Activated CD8-positive, alpha-beta memory T cell treated with anti-CD3 and anti-CD28 coated beads for 4 hours (primary cell): ENCODE results near the gene PRKAG1.
A peak's percentile ranks its signal among the peaks of the same experiment; 100 is the strongest.

Experiments used
- DNase-seq, 2 donors: peaks; one replicate each; pipeline ENCODE4 v3.0.0-alpha.2; 2020; ENCODE audit warnings: low read depth in 2 of 2

Gene PRKAG1

DNA sequence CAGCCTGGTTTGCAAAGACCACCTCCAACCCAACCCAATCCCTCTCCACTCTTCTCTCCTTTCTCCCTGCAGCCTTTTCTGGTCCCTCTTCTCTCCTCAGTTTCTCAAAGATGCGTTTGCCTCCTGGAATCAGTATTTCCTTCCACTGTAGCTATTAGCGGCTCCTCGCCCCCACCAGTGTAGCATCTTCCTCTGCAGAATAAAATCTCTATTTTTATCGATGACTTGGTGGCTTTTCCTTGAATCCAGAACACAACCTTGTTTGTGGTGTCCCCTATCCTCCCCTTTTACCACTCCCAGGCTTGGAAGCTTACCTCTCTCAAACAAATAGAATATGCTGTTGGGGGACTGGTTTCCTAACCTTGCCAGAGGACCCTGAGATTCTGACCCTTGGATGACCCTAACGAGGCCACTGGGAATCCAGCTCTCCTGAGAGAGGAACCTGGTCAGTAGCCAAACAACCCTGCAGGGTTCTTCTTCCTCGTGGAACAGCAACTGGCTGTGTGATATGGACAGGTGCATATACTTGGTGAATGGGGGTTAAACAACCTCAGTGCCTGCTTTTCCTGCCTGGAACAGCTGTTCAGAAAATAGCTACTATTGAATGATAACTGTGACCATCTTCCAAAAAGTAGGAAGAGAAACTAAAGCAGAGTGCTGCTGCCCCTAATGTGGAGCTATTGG lies 36.0 kb downstream of the PRKAG1 start:
- DNase-seq, result no peak

GRCh38 chr12:48981757-48982157 lies 36.8 kb downstream of the PRKAG1 start:
- DNase-seq, result no peak

GRCh38 chr12:48980953-48981756 lies 37.4 kb downstream of the PRKAG1 start:
- DNase-seq, result no peak

- DNase-seq, result no peak
Measured at GRCh38 chr12:48980389-48980952, 38.1 kb downstream of the PRKAG1 start.

DNA sequence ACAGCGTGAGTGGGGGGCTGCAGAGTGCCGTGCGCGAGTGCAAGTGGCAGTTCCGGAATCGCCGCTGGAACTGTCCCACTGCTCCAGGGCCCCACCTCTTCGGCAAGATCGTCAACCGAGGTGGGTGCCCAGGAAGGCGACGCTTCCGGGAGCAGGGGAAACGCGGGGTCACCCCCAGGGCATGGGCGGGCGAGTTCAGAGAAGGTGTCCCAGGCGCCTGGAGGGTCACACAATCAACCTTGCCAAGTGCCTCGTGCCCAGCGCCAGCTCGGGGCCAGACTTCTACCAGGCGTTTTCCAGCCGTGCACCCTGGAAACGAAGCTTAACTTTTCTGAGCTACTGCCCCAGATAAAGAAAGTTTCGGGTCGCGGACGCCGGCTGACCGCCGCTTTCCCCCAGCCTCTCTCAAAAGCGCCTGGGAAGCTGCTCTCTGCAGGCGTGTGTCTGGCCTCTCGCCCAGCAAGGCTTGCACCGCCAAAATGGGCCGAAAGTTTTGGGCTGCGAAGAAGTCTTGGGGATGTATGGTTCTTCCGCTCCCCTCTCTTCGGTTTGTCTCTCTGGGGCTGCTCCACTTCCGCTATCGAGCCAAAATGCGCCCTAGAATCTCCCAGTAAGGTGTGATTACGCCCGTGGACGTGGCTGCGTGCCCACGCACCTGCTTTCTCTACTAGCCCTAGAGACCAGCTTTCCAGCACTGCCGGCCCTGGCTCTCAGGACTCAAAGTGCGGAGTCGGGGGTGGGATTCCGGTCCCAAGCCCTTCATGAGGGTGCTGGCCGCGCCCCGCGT lies 38.8 kb downstream of the PRKAG1 start:
- no peak for DNase-seq

DNA sequence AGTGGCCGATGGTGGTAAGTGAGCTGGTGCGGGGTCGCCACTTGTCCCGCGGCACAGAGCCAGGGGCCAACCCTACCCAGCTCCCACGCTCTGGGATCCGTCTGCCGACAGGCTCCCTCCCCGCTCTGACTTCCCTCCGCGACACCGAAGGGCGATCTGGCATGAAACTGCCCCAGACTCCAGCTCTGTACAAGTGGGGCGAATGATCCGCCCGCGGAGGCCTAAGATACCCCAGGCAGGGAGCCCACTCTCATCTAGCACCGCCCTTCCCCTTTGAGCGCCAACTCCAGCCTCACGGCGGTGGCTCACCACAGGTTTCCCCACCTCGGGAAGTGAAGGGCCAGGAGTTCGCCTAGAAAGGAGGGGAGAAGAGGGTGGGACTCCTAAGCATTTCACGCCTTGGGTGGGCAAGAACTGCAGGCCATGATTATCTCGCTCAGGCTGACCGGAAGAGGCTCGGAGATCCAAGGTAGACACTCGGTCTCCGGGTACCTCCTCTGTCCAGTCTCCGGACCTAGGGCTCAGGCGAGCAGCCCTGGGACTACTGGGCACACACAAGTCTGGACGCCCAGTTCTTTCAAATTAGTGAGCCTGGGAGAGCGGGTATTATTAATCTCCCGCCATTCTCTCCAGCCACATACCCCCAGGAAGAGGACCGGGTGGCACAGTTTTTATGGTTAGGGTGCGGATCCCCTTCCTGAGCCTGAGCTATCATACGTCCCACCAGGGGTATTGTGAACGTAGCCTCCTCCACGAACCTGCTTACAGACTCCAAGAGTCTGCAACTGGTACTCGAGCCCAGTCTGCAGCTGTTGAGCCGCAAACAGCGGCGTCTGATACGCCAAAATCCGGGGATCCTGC lies 39.6 kb downstream of the PRKAG1 start:
- DNase-seq, result no peak

GRCh38 chr12:48978291-48978740 lies 40.3 kb downstream of the PRKAG1 start, which contains the start of gene WNT1:
Gene WNT1, plus strand, starts transcription at chr12:48978322. Its CDS starts 329 bp downstream, at chr12:48978651.
- DNase-seq, result no peak

- peak; percentile 62 to 66 for DNase-seq
Measured at GRCh38 chr12:48977290-48978281, 41.0 kb downstream of the PRKAG1 start.

DNA sequence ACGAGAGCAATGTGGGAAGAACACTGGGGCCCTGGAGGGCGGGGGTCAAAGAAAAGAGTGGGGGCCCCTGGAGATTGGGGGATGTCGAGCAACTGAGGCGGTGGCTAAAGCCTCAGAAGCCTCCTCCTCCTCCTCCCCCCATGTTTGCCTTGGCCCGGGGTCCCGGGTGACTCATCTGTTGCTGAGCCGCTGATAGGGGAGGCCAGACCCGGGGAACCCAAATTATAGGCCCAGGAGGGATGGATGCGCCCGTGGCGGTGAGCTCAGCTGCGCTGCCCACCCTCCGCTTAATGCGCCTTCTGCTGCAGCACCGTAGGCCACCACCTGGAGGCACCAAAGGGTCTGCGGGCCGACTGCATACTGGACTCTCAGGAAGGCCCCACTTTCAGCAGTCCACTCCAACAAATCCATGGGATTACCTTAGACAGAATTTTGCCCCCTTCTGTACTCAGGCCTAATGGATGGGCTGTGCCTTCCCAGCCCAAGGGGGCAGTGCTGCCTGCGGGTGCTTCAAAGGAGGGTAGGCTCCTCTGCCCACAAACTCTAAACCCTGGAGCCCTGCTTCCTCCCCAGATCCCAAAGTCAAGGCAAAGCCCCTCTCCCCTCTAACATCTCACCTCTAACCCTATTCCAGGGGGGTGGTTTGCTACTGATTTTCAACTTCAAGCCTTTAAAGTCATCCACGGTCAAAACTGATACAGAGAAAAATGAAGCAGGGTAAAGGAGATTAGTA lies 44.5 kb downstream of the PRKAG1 start:
- no peak for DNase-seq

GRCh38 chr12:48973531-48973930 lies 45.0 kb downstream of the PRKAG1 start:
- no peak for DNase-seq

DNA sequence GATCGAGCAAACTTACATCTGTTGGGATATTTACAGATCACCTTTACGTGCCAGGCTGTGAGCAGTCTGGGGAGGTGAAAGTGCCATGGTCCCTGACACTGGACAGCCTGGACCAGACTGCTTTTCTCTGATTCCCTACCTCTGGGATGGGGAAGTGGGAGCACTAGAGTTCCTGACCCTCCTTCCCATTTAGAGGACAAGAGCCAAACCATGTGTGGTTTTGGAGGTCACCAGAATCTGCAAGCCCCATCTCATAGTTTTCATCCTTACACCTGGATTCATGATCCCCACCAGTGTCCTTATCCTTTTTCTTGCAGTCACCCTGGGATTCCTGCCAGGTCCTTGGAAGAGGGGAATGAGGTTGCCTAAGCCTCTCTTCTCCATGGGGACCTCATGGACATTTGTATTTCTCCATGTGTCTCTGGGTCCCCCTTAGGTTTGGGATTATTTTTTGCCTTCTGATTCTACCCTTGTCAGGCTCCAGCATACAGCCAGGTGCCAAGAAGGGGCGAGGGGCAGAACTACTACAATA lies 45.6 kb downstream of the PRKAG1 start:
- DNase-seq, result no peak

- DNase-seq, result no peak
Measured at GRCh38 chr12:48972213-48972951, 46.2 kb downstream of the PRKAG1 start.

- no peak for DNase-seq
Measured at GRCh38 chr12:48970702-48971334, 47.8 kb downstream of the PRKAG1 start.

DNA sequence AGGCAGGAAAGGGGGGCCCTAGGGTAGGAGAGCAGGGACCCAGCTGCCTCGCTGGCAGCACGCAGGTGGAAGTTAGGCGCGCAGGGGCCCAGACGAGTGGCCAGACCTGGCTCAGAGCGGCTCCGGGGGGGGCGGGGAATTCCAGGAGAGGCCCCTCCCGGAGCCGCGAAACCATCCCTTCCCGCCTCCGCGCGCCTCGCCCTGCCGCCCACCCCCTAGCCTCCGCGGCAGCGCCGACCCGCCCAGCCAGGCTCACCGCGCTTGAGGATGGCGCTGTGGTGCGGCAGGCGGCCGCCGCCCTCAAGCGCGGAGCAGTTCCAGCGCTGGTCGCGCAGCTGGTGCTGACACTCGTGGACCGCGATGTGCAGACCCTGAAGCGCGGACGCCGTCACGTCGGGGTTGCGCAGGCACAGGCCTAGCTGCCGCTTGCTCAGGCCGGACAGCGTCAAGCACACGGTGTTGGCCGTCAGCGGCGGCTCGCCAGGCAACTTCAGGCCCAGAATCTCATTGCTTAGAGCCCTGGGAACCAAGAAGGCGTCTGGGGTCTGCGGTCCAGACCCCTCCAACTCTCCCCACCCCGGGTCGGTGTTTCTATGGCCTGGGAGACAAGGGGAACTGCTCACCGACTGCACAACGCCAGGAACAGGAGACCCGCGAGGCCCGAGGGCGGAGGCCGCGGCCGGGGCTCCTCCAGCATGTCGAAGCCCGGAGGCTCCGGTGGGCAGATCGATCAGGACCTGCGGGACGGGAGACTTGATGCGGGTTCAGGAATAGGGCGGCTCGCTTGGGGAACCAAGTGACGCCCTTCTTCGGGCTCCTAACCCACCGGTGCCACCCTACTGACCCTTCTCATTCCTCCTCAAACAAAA lies 48.5 kb downstream of the PRKAG1 start:
- DNase-seq, result no peak

DNA sequence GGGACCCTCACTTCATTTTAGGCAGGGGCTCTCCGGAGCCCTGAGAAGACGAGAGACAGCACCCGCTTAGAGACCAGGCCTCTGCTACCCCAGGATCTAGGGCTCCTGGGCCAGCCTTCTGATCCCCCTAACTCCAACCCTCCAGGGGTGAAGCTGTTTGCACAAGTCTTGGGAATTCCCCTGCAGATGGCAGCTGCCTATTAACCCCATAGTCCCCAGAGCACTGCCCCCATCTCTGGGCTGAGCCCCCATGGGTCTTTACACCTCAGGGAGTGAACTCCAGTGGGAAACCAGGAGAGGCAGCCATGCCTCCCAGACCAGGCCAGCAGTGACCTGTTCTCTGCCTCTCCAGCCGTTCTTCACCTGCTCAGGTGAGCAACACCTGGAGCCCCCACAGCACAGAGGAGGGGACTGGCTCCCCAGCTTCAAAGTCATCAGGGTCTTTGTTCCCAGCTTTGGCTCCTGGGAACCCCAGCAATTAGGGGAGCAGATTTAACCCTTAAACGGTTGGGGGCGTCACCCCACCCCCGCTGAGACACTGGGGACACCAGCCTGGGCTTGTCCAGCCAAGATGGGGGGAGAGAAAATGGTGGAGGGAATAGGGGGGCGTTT lies 49.3 kb downstream of the PRKAG1 start:
- no peak for DNase-seq

- DNase-seq, result no peak
Measured at GRCh38 chr12:48968467-48968866, 50.1 kb downstream of the PRKAG1 start.
